ENCODE data around the gene MRPS7.

GRCh38 chr17:75244133-75244866 is 17.4 kb upstream of the MRPS7 start:
- no peak for TF ChIP-seq CTCF (IDR thresholded peaks at IDR 0.05; ENCODE audit: insufficient read depth, low read length, poor library complexity, severe bottlenecking)
- TF ChIP-seq EZH2phosphoT487 (conservative IDR thresholded peaks at IDR 0.05; ENCODE audit: low read length): no peak

Data from SU-DHL-6 (cell line).